Measurements from ENCODE around the gene MLLT6. TPM values are rescaled to one million over a fixed set of nuclear protein-coding genes. Genes with fewer than 3 reads are reported as not detected.
A peak's percentile ranks its signal among the peaks of the same experiment; 100 is the strongest.

Gene MLLT6
- total and polyA plus RNA-seq, 2 of the 13 experiments (the other 11 are each of a cell fraction or from before 2014, with no cell fraction given), result 50.7 to 69.5 TPM

DNA sequence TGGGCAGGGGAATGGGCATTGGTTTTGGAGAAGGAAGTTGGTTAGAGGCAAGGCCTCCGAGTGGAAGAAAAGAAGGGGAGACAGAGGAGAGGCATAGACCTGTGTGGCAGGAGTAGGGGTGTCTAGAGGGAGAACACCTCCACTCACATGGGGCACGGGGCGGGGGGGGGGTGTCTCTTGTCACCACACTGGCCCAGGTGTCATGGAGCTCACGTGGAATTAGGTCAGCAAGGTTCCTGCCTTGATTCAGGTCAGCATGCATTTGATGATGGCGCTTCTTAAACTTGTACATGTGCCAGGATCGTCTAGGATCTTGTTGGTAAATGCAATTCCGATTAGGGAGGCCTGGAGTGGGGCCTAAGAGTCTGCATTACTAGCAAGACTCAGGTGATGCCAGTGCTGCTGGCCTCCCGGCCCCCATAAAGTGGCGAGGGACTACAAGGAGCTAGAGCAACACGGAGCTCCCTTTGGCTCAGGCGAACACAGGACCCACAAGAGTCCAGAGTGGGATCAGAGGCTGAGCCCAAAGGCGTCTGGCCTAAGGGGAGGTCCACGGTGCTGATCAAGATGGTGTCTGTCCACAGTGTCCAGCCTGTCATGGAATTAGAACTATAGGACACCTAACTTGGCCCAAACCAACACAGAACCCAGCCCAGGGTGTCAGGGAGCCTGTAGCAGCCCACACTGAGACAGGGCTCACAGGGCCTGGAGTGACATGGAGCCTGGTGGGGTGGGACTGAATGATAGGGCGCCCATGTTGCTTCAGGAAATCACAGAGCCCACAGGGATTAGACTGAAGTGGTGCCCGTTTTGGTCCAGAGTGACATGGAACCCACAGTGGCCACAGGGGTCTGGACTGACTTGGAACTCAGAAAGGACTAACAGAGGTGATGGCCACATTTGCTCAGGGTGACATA, 47.0 kb upstream of the MLLT6 start (continued):
- TF ChIP-seq ZNF574 (CRISPR knock-in tag; IDR thresholded peaks at IDR 0.05) (no peak), CEBPB (IDR thresholded peaks at IDR 0.05; ENCODE audit: borderline replicate concordance, low read depth, low read length) (no peak), HOXA5 (CRISPR knock-in tag; IDR thresholded peaks at IDR 0.05) (no peak), ZNF891 (CRISPR knock-in tag; IDR thresholded peaks at IDR 0.05) (peak; percentile 1; the same call in 1 of the 2 replicates), ZNF326 (CRISPR knock-in tag; IDR thresholded peaks at IDR 0.05; ENCODE audit: borderline replicate concordance) (0 out of 2 replicates have a peak, but pooled peaks have one; percentile 10), ZNF230 (CRISPR knock-in tag; IDR thresholded peaks at IDR 0.05) (no peak), SIN3B (IDR thresholded peaks at IDR 0.05; ENCODE audit: low read length) (no peak), HMGXB3 (CRISPR knock-in tag; IDR thresholded peaks at IDR 0.05; ENCODE audit: borderline replicate concordance) (0 out of 2 replicates have a peak, but pooled peaks have one; percentile 21), ZNF570 (CRISPR knock-in tag; IDR thresholded peaks at IDR 0.05; ENCODE audit: borderline replicate concordance) (no peak), PBX3 (CRISPR knock-in tag; IDR thresholded peaks at IDR 0.05; ENCODE audit: borderline replicate concordance) (no peak), ZNF460 (CRISPR knock-in tag; IDR thresholded peaks at IDR 0.05; ENCODE audit: borderline replicate concordance) (no peak), ZNF317 (CRISPR knock-in tag; IDR thresholded peaks at IDR 0.05) (no peak), NCOA1 (CRISPR knock-in tag; IDR thresholded peaks at IDR 0.05) (no peak), MYC (CRISPR knock-in tag; IDR thresholded peaks at IDR 0.05; ENCODE audit: borderline replicate concordance) (peak; percentile 57; the same call in 1 of the 2 replicates), POLR2AphosphoS2 (IDR thresholded peaks at IDR 0.05; ENCODE audit: low read depth, low read length) (no peak), ARID2 (CRISPR knock-in tag; IDR thresholded peaks at IDR 0.05; ENCODE audit: borderline replicate concordance) (no peak)
- TF ChIP-seq, protein P1, sequence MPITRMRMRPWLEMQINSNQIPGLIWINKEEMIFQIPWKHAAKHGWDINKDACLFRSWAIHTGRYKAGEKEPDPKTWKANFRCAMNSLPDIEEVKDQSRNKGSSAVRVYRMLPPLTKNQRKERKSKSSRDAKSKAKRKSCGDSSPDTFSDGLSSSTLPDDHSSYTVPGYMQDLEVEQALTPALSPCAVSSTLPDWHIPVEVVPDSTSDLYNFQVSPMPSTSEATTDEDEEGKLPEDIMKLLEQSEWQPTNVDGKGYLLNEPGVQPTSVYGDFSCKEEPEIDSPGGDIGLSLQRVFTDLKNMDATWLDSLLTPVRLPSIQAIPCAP (CRISPR knock-in tag; IDR thresholded peaks at IDR 0.05; ENCODE audit: low read depth), result peak; percentile 58; the same call in 1 of the 2 replicates
- TF ChIP-seq, protein P2, sequence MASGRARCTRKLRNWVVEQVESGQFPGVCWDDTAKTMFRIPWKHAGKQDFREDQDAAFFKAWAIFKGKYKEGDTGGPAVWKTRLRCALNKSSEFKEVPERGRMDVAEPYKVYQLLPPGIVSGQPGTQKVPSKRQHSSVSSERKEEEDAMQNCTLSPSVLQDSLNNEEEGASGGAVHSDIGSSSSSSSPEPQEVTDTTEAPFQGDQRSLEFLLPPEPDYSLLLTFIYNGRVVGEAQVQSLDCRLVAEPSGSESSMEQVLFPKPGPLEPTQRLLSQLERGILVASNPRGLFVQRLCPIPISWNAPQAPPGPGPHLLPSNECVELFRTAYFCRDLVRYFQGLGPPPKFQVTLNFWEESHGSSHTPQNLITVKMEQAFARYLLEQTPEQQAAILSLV (CRISPR knock-in tag; IDR thresholded peaks at IDR 0.05; ENCODE audit: borderline replicate concordance), result no peak

All from HepG2 (cell line).